NOMO-1 (cell line): ENCODE results near the gene GLG1.
"Not testable (repeated sequence)": the region's sequence is repeated elsewhere in the genome, so short reads cannot be mapped to it uniquely, and the experiment has no call there.

Source experiments
- DNase-seq, 2 experiments: peaks; one replicate each; lab custom pipeline; 2025; ENCODE audit not compliant: unreplicated experiment in 2 of 2; lab: John Stamatoyannopoulos, UW

The GLG1 gene

GRCh38 chr16:74413485-74413884 lies 193.4 kb downstream of the GLG1 start:
- DNase-seq = not testable (repeated sequence)

GRCh38 chr16:74412775-74413390 lies 194.0 kb downstream of the GLG1 start:
- DNase-seq = not testable (repeated sequence)

- not testable (repeated sequence) for DNase-seq
Measured at GRCh38 chr16:74412138-74412774, 194.7 kb downstream of the GLG1 start.

- DNase-seq = not testable (repeated sequence)
Measured at GRCh38 chr16:74410981-74411380, 195.9 kb downstream of the GLG1 start.

GRCh38 chr16:74410057-74410957 lies 196.6 kb downstream of the GLG1 start:
- not testable (repeated sequence) for DNase-seq

DNA sequence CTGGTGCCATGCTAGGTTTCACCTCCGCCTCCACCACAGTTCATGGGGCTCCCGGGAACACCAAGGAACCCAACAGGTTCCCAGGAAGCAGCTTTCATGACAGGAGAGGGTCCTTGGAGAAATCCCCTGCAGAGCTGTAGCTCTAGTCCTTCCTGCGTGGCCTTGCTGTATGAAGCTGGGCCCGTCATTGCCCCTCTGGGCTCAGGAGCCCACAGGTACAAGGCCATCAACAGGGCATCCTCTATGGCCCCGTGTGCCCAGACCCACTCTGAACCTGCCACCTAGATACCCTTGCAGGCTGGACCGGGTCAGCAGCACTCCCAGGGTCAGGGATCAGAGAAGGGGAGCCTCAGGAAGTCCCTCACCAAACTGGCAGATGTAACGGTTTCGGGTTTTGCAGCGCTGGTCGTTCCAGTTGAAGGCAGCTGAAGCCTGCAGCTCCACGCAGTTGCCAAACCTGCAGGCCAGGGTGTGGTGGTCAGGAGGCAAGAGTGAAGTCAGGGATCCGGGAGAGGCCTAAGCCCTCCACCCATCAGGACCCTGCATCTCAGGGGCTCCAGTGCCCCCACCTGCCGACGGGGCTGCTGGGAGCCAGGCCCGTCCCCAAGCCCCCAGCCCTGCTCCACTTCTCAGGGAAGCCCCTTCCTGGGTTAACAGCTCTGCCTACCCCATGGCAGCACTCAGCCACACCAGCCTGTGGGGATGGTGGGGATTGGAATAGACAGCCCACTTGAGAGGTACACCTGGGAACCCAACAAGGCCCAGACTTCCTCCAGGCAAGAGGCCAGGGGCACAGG lies 197.5 kb downstream of the GLG1 start:
- DNase-seq = not testable (repeated sequence)

DNA sequence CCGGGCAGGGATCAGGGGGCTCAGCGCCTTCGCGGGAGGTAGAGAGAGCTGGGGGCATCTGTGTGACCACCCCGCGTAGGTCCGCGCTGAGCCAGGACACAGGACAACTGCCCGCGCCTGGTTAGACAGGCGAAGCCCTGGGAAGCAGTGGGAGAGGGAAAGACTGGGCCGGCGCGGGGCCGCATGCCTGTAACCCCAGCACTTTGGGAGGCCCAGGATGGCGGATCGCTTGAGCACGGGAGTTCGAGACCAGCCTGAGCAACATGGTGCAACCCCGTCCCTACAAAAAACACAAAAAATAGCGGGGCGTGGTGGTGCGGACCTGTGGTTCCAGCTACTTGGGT lies 199.6 kb downstream of the GLG1 start:
- not testable (repeated sequence) for DNase-seq

GRCh38 chr16:74406600-74407361 lies 200.1 kb downstream of the GLG1 start:
- not testable (repeated sequence) for DNase-seq

DNA sequence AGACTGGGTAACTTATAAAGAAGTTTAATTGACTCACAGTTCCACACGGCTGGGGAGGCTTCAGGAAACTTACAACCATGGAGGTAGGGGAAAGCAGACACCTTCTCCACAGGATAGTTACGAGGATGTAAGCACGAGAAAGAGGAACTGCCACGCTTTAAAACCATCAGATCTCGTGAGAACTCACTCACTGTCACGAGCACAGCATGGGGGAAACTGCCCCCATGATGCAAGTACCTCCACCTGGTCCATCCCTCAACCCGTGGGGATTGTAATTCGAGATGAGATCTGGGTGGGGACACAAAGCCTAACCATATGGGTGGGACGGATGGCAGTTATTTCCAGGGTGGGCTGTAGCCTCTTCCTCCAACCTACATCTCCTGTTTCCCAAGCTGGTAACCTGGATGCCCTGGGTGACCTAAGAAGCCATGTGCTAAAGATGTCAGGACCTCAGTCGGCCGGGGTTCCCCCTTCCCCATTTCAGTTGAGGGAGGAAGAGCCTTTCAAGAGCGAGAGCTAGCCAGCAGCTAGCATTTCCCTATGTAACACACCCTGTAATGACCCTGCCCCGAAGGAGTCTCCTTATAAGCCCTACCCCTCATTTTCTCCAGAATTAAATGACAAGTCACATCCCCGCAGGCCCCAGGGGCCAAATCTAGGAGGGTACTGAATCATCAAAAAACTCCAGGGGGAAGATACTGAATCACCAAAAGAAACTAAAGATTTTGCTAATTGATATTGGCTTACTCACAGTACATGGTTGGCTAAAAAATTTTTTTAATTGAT lies 202.6 kb downstream of the GLG1 start:
- DNase-seq = not testable (repeated sequence)

DNA sequence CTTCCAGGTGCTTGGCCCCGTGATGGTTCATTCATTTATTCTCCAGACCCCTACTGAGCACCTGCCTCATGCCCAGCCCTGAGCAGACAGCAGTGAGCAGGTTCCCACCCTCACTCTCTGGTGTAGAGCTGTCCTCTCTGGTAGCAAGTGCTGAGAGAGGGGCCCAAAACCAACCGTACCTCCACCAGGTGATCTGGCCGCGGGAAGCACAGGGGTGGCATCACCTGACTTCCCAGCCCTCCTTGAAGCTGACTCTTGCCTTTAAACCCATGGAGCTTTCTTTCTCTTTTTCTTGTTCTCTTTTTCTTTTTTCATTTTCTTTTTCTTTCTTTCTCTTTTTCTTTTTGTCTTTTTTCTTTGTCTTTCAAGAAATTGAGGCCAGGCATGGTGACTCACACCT lies 206.7 kb downstream of the GLG1 start:
- DNase-seq = not testable (repeated sequence)

- not testable (repeated sequence) for DNase-seq
Measured at GRCh38 chr16:74398212-74398895, 208.6 kb downstream of the GLG1 start.
